MCF 10A (cell line): Measurements from ENCODE around the gene ZNF235. TPM values are rescaled to one million over a fixed set of nuclear protein-coding genes. Genes with fewer than 3 reads are reported as not detected.

Experiments
- Bru-seq: library from RNA; stranded (reverse); fragments of 400-500 nt; gene quantifications from one replicate; lab custom pipeline; 2021; lab: Mats Ljungman, UMichigan
- BruChase-seq, 2 experiments: library from RNA; stranded (reverse); fragments of 400-500 nt; gene quantifications; one replicate each; lab custom pipeline; 2021; lab: Mats Ljungman, UMichigan
- BruUV-seq: library from RNA; stranded (reverse); fragments of 400-500 nt; replicated peaks from 2 replicates; lab custom pipeline; 2021; lab: Mats Ljungman, UMichigan
- CTCF ChIA-PET: fragments of 300-600 bp; sonication (Branson Sonifier 250); formaldehyde crosslinking; extraction: SDS; loops from one replicate; lab custom pipeline; 2021; ENCODE audit warnings: antibody characterized with exemption, inconsistent platforms; lab: Yijun Ruan, JAX
- POLR2A ChIA-PET: fragments of 300-600, 350-650 bp; sonication (Branson Sonifier 250); formaldehyde crosslinking; extraction: SDS; loops from one replicate; lab custom pipeline; 2020; ENCODE audit warnings: antibody characterized with exemption, inconsistent platforms; lab: Yijun Ruan, JAX
- DNase-seq: peaks from one replicate; pipeline ENCODE4 v3.0.0-alpha.2; 2018; ENCODE audit not compliant: unreplicated experiment
- H3K27ac Mint-ChIP-seq: one replicate; pipeline ENCODE4 v1.8.0; 2022; ENCODE audit warnings: mild to moderate bottlenecking, low read depth, mixed read lengths; ENCODE audit not compliant: unreplicated experiment
- H3K27me3 Mint-ChIP-seq: one replicate; pipeline ENCODE4 v1.8.0; 2022; ENCODE audit warnings: mixed read lengths; ENCODE audit not compliant: insufficient read depth, unreplicated experiment
- H3K36me3 Mint-ChIP-seq: one replicate; pipeline ENCODE4 v1.8.0; 2022; ENCODE audit warnings: mild to moderate bottlenecking, moderate library complexity, mixed read lengths; ENCODE audit not compliant: insufficient read depth, unreplicated experiment
- H3K4me1 Mint-ChIP-seq: one replicate; pipeline ENCODE4 v1.8.0; 2022; ENCODE audit warnings: mixed read lengths; ENCODE audit not compliant: insufficient read depth, unreplicated experiment
- H3K4me3 Mint-ChIP-seq: one replicate; pipeline ENCODE4 v1.8.0; 2022; ENCODE audit warnings: mild to moderate bottlenecking, moderate library complexity, mixed read lengths; ENCODE audit not compliant: unreplicated experiment
- H3K9me3 Mint-ChIP-seq: one replicate; pipeline ENCODE4 v1.8.0; 2022; ENCODE audit warnings: mixed read lengths; ENCODE audit not compliant: unreplicated experiment
- intact Hi-C: fragments of 100-400 bp; cut with micrococcal nuclease; formaldehyde crosslinking; loops from 2 replicates; pipeline ENCODE4 v1.14.1; 2022
- long read RNA-seq: library from polyadenylated mRNA; stranded (forward); transcript quantifications from one replicate; pipeline ENCODE4 v2.0.0, GENCODE V29; 2022
- total RNA-seq: library from RNA; stranded (reverse); gene quantifications from 2 replicates; pipeline ENCODE4 v1.2.3, GENCODE V29; 2022
- TF ChIP-seq, protein P1 (sequence below): fragments of 200-600 bp; IDR thresholded peaks from one replicate; pipeline ENCODE4 v1.8.0; 2022; ENCODE audit warnings: antibody characterized with exemption, mild to moderate bottlenecking; ENCODE audit not compliant: unreplicated experiment

ZNF235 gene
- total RNA-seq (2.7 and 3.7 TPM in 2 replicates), Bru-seq, nascent RNA (percentile 47 among the genes with signal in this experiment), BruChase-seq, experiment 1, labeled RNA remaining after a 6-hour chase (percentile 55 among the genes with signal in this experiment), BruChase-seq, experiment 2, labeled RNA remaining after a 2-hour chase (percentile 58 among the genes with signal in this experiment)
- long read RNA-seq, partial matches to known transcripts, result 0 of 1 reads
- long read RNA-seq, other reads (novel, unspliced or antisense), result 1 of 1 reads

DNA sequence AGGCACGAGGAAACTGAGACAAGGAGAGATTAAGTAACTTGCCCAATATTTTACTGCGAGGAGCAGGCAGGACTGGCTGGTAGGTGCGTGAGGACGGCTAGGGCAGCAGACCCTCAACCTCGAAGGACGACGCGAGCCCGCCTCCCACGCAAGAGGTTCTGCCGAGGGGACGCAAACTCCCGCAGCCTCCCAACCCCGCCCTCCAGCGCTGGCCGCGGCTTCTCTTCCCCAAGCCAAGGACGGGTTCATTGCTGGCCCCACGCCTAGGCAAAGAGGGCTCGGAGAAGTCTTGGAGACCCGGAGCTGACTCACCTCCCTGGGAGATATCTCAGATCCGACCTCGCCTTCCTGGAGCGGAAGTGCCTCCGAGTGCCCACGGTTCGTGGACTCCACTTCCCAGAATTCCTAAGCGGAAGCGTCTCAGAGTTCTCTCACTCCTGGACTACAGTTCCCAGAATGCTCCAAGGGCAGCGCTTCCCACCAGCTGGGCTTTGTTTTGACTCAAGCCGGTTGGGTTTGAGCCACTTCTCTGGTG lies at the start of gene ZNF235:
Gene ZNF235 (minus strand): TSS at position 367 of the 535 bp plus-strand sequence. CDS start 1,621 bp downstream, outside the sequence.
- intact Hi-C loops, result loop anchor here (1.0 to 2.0 kb wide), 3 partner anchors 52 to 191 kb away; partner anchors contain the start of genes ZNF112, ZNF225 and ZNF227
- Mint-ChIP-seq H3K36me3 (peaks cover 19% of the 10 kb centered on the region), H3K4me1 (peaks cover 4% of the 10 kb centered on the region), H3K4me3 (peak within 1 kb of the TSS; percentile 90), H3K27ac (peak within 1 kb of the TSS; percentile 64), H3K27me3 (no peaks in the 10 kb centered on the region), H3K9me3 (peaks cover 2% of the 10 kb centered on the region)
- TF ChIP-seq, protein P1, sequence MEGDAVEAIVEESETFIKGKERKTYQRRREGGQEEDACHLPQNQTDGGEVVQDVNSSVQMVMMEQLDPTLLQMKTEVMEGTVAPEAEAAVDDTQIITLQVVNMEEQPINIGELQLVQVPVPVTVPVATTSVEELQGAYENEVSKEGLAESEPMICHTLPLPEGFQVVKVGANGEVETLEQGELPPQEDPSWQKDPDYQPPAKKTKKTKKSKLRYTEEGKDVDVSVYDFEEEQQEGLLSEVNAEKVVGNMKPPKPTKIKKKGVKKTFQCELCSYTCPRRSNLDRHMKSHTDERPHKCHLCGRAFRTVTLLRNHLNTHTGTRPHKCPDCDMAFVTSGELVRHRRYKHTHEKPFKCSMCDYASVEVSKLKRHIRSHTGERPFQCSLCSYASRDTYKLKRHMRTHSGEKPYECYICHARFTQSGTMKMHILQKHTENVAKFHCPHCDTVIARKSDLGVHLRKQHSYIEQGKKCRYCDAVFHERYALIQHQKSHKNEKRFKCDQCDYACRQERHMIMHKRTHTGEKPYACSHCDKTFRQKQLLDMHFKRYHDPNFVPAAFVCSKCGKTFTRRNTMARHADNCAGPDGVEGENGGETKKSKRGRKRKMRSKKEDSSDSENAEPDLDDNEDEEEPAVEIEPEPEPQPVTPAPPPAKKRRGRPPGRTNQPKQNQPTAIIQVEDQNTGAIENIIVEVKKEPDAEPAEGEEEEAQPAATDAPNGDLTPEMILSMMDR, result no peak
- ChIA-PET CTCF (interaction anchor here (0.7 to 1.1 kb wide), 2 partner anchors 52 to 566 kb away, joined by 3 read pairs; no protein-coding TSS in a partner anchor), POLR2A (interaction anchor here (0.6 to 2.6 kb wide), 17 partner anchors 10 to 1003 kb away, joined by 3 to 26 read pairs (median 4); partner anchors contain the start of genes ZNF112, ZNF180, ZNF221 and ZNF225)
- no TSS peak for BruUV-seq
- DNase-seq, result peak; percentile 99

DNA sequence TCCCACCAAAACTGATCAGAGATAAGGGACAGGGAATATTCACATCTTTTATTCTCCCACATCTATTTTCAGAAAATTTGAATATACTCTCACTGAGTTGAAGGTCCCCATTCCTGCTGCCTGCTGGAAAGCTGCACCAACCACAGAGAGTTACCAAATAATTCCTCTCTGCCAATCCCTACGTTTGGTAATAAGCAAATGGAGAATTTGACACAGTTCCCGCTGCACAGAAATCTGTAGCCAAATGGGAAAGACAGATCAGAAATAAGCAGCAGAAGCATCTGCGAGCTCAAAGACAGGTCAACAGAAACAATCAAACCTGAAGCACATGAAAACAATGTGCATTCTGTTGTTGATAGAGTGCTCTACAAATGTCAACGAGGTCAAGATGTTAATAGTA lies 41.7 kb upstream of the ZNF235 start:
- H3K27ac Mint-ChIP-seq, result no peak overlapping the region
- intact Hi-C loops, result no loop called here
- TF ChIP-seq, protein P1, result no peak
- peaks cover 11% of the 10 kb centered on the region for H3K9me3 Mint-ChIP-seq
- ChIA-PET POLR2A (no interaction called here), CTCF (interaction anchor here (0.6 kb wide), 1 partner anchor 329 kb away, joined by 3 read pairs; no protein-coding TSS in a partner anchor)
- H3K36me3 Mint-ChIP-seq, result peaks cover 15% of the 10 kb centered on the region
- no peaks in the 10 kb centered on the region for H3K4me1 Mint-ChIP-seq
- H3K27me3 Mint-ChIP-seq, result no peaks in the 10 kb centered on the region
- DNase-seq, result no peak
- BruUV-seq, result no TSS peak
- no peak overlapping the region for H3K4me3 Mint-ChIP-seq

DNA sequence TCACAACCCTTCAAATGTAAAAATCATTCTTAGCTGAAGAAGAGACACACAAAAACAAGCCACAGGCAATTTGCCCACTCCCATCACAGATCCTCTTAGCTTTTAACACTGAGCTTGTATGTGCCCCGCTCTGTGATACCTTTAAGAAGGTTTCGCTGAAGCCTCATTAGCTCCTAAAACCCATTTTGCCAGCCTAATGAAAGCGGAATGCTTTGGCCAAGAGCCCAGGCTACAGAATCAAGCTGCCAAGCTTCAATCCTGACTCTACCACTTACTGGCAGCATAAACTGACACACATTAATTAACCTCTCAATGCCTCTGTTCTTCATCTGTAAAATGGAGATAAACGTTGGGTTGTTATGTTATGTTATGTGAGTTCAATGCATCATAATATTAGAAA lies 41.1 kb upstream of the ZNF235 start:
- DNase-seq, result no peak
- BruUV-seq, result no TSS peak
- CTCF ChIA-PET, result no interaction called here
- H3K4me1 Mint-ChIP-seq, result no peaks in the 10 kb centered on the region
- intact Hi-C loops, result no loop called here
- H3K27me3 Mint-ChIP-seq, result no peaks in the 10 kb centered on the region
- no peak overlapping the region for H3K4me3 Mint-ChIP-seq
- POLR2A ChIA-PET, result interaction anchor here (0.9 kb wide), 1 partner anchor 10 kb away, joined by 3 read pairs; the partner anchor contains the start of gene ZNF112
- peaks cover 21% of the 10 kb centered on the region for H3K36me3 Mint-ChIP-seq
- TF ChIP-seq, protein P1, result no peak
- no peak overlapping the region for H3K27ac Mint-ChIP-seq
- peaks cover 16% of the 10 kb centered on the region for H3K9me3 Mint-ChIP-seq

DNA sequence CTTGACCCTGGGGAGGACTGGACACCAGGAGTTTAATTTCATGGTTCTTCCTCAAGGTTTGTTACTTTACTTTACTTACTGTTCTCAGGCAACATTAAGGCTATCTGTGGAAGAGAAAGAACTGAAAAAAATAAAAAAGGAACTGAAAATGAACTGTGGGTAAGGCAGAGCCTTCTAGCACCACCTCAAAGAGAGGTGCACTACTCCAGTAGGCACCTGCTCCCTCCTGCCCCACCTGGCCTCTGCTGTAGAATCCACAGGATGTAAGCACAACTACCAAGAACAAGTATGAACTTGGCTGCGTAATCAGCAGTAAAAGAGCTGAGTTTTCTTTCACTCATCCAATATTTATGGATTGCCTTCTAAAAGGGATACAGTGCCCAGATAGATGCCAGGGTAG lies 39.4 kb upstream of the ZNF235 start:
- Mint-ChIP-seq H3K27ac (no peak overlapping the region), H3K9me3 (peaks cover 21% of the 10 kb centered on the region), H3K27me3 (no peaks in the 10 kb centered on the region), H3K36me3 (peaks cover 36% of the 10 kb centered on the region), H3K4me3 (no peak overlapping the region), H3K4me1 (no peaks in the 10 kb centered on the region)
- intact Hi-C loops, result no loop called here
- no TSS peak for BruUV-seq
- no peak for DNase-seq
- TF ChIP-seq, protein P1, result no peak
- ChIA-PET CTCF (interaction anchor here (0.5 kb wide), 1 partner anchor 34 kb away, joined by 3 read pairs; no protein-coding TSS in a partner anchor), POLR2A (no interaction called here)
